IMR-90 (cell line): ENCODE results near the gene CDH22. TPM values are rescaled to one million over a fixed set of nuclear protein-coding genes. Genes with fewer than 3 reads are reported as not detected.

Source experiments
- ATAC-seq: fragments of 200-7000 bp; cut with Tn5 transposase; 2 replicates; pipeline ENCODE4 v1.9.1; 2020; ENCODE audit warnings: low read depth, mild to moderate bottlenecking, moderate library complexity
- BruUV-seq: library from RNA; stranded (reverse); fragments of 400-500 nt; replicated peaks from 2 replicates; lab custom pipeline; 2021; lab: Mats Ljungman, UMichigan
- CTCF ChIA-PET: fragments of 300-600 bp; formaldehyde crosslinking; extraction: SDS; loops from one replicate; lab custom pipeline; 2021; ENCODE audit warnings: antibody characterized with exemption; lab: Yijun Ruan, JAX
- POLR2A ChIA-PET: fragments of 300-600 bp; sonication (Branson Sonifier 250); formaldehyde crosslinking; loops from one replicate; lab custom pipeline; 2022; ENCODE audit warnings: antibody characterized with exemption; ENCODE audit not compliant: unreplicated experiment; lab: Charles Lee
- DNase-seq: peaks from one replicate; pipeline ENCODE4 v3.0.0; 2013
- H2AFZ ChIP-seq: replicated peaks from 2 replicates; pipeline ENCODE3; 2013; ENCODE audit warnings: low read length, mild to moderate bottlenecking; ENCODE audit not compliant: poor library complexity
- H2AK5ac ChIP-seq: 2 replicates; pipeline ENCODE4 v1.6.1; 2013; ENCODE audit warnings: low read depth, low read length, inconsistent platforms
- H2AK9ac ChIP-seq: replicated peaks from 2 replicates; pipeline ENCODE3; 2013; ENCODE audit warnings: mild to moderate bottlenecking, low read depth, low read length, moderate library complexity; ENCODE audit not compliant: poor library complexity
- H2BK120ac ChIP-seq: 2 replicates; pipeline ENCODE4 v1.6.1; 2013; ENCODE audit warnings: low read depth, low read length, inconsistent platforms
- H2BK15ac ChIP-seq: 3 replicates; pipeline ENCODE4 v1.6.1; 2013; ENCODE audit warnings: low read depth, low read length, inconsistent platforms
- H2BK20ac ChIP-seq: 2 replicates; pipeline ENCODE4 v1.6.1; 2013; ENCODE audit warnings: low read depth, mild to moderate bottlenecking, inconsistent platforms, low read length, moderate library complexity
- H2BK5ac ChIP-seq: 2 replicates; pipeline ENCODE4 v1.6.1; 2013; ENCODE audit warnings: mild to moderate bottlenecking, low read depth, low read length, inconsistent platforms; ENCODE audit not compliant: poor library complexity, severe bottlenecking
- H3K14ac ChIP-seq: replicated peaks from 2 replicates; pipeline ENCODE4 v1.6.1; 2013; ENCODE audit warnings: low read depth, low read length, inconsistent platforms
- H3K18ac ChIP-seq: 2 replicates; pipeline ENCODE4 v1.6.1; 2013; ENCODE audit warnings: low read depth, low read length, control low read depth
- H3K23ac ChIP-seq: 2 replicates; pipeline ENCODE4 v1.6.1; 2013; ENCODE audit warnings: low read depth, low read length, inconsistent platforms
- H3K27ac ChIP-seq: 2 replicates; pipeline ENCODE4 v1.5.1; 2013; ENCODE audit warnings: mild to moderate bottlenecking, control low read depth, low read length; ENCODE audit not compliant: insufficient read depth
- H3K27me3 ChIP-seq: 2 replicates; pipeline ENCODE4 v1.6.1; 2013; ENCODE audit warnings: low read length; ENCODE audit not compliant: control insufficient read depth, insufficient read depth
- H3K36me3 ChIP-seq: 2 replicates; pipeline ENCODE4 v1.6.1; 2013; ENCODE audit warnings: low read length, mixed read lengths; ENCODE audit not compliant: control insufficient read depth, insufficient read depth
- H3K4ac ChIP-seq: 2 replicates; pipeline ENCODE4 v1.6.1; 2013; ENCODE audit warnings: low read depth, low read length, inconsistent platforms
- H3K4me1 ChIP-seq: 2 replicates; pipeline ENCODE4 v1.6.1; 2013; ENCODE audit warnings: low read length, mixed read lengths; ENCODE audit not compliant: control insufficient read depth, insufficient read depth
- H3K4me2 ChIP-seq: 2 replicates; pipeline ENCODE4 v1.6.1; 2013; ENCODE audit warnings: low read depth, mild to moderate bottlenecking, control low read depth, low read length, moderate library complexity
- H3K4me3 ChIP-seq: 2 replicates; pipeline ENCODE4 v1.5.1; 2013; ENCODE audit warnings: low read depth, mild to moderate bottlenecking, control low read depth, low read length, moderate library complexity; ENCODE audit not compliant: insufficient read depth
- H3K56ac ChIP-seq: 2 replicates; pipeline ENCODE4 v1.6.1; 2013; ENCODE audit warnings: low read length, inconsistent platforms; ENCODE audit not compliant: insufficient read depth; ENCODE audit errors: extremely low read depth
- H3K79me1 ChIP-seq, 2 experiments: 2 replicates each; pipeline ENCODE4 v1.6.1; 2013; ENCODE audit warnings: low read length in 2 of 2, inconsistent platforms in 1 of 2, low read depth in 1 of 2
- H3K9ac ChIP-seq: 2 replicates; pipeline ENCODE4 v1.6.1; 2013; ENCODE audit warnings: low read depth, low read length, control low read depth
- H3K9me1 ChIP-seq: 2 replicates; pipeline ENCODE4 v1.6.1; 2013; ENCODE audit warnings: low read length, inconsistent platforms; ENCODE audit not compliant: insufficient read depth
- H3K9me3 ChIP-seq: 2 replicates; pipeline ENCODE4 v1.6.1; 2013; ENCODE audit warnings: low read length; ENCODE audit not compliant: control insufficient read depth, insufficient read depth
- H4K20me1 ChIP-seq: 2 replicates; pipeline ENCODE4 v1.6.1; 2013; ENCODE audit warnings: low read length, inconsistent platforms; ENCODE audit not compliant: insufficient read depth
- H4K5ac ChIP-seq: 2 replicates; pipeline ENCODE4 v1.6.1; 2013; ENCODE audit warnings: mild to moderate bottlenecking, low read depth, low read length, control low read depth
- H4K8ac ChIP-seq, 2 experiments: 2 replicates each; pipeline ENCODE4 v1.6.1; 2013; ENCODE audit warnings: low read depth in 2 of 2, low read length in 2 of 2, control low read depth in 1 of 2, inconsistent platforms in 1 of 2
- H4K91ac ChIP-seq: 2 replicates; pipeline ENCODE4 v1.6.1; 2013; ENCODE audit warnings: low read depth, low read length, inconsistent platforms; ENCODE audit not compliant: insufficient read depth
- BHLHE40 ChIP-seq: fragments of 150-350 bp; IDR thresholded peaks from 2 replicates; pipeline ENCODE4 v1.6.1; 2016; ENCODE audit warnings: mild to moderate bottlenecking, low read depth, low read length
- CHD1 ChIP-seq: IDR thresholded peaks from 2 replicates; pipeline ENCODE4 v1.6.1; 2012; ENCODE audit warnings: low read depth, low read length, improper control_type of control experiment
- FOS ChIP-seq: fragments of 150-350 bp; IDR thresholded peaks from 2 replicates; pipeline ENCODE4 v1.6.1; 2016; ENCODE audit warnings: low read depth, low read length
- MAZ ChIP-seq: IDR thresholded peaks from 2 replicates; pipeline ENCODE4 v1.6.1; 2012; ENCODE audit warnings: low read depth, mild to moderate bottlenecking, low read length, improper control_type of control experiment, moderate library complexity, borderline replicate concordance
- NFE2L2 ChIP-seq: fragments of 150-350 bp; IDR thresholded peaks from 2 replicates; pipeline ENCODE4 v1.6.1; 2016; ENCODE audit warnings: low read depth, mild to moderate bottlenecking, low read length
- POLR2A ChIP-seq: IDR thresholded peaks from 2 replicates; pipeline ENCODE4 v1.6.1; 2012; ENCODE audit warnings: mild to moderate bottlenecking, low read depth, low read length
- RAD21 ChIP-seq: IDR thresholded peaks from 2 replicates; pipeline ENCODE4 v1.6.1; 2012; ENCODE audit warnings: low read length, improper control_type of control experiment
- RCOR1 ChIP-seq: IDR thresholded peaks from 2 replicates; pipeline ENCODE4 v1.6.1; 2012; ENCODE audit warnings: mild to moderate bottlenecking, low read length, improper control_type of control experiment; ENCODE audit not compliant: insufficient replicate concordance
- RFX5 ChIP-seq: IDR thresholded peaks from 2 replicates; pipeline ENCODE4 v1.8.0; 2012; ENCODE audit warnings: low read depth, mild to moderate bottlenecking, low read length, moderate library complexity
- SMC3 ChIP-seq: fragments of 150-350 bp; IDR thresholded peaks from 2 replicates; pipeline ENCODE4 v1.6.1; 2016; ENCODE audit warnings: low read depth, mild to moderate bottlenecking, antibody characterized with exemption, low read length, moderate library complexity
- WGBS, 2 experiments: methylation state at CpG; one replicate each; pipeline versions ENCODE4 v1.1.5 to v1.1.7; 2013; ENCODE audit warnings: missing lambda C conversion rate in 2 of 2; ENCODE audit not compliant: insufficient read length in 1 of 2; ENCODE audit errors: extremely low coverage in 2 of 2; 5-methylcytosine and 5-hydroxymethylcytosine counted together
- dilution Hi-C: fragments of 300-500 bp; cut with HindIII; formaldehyde crosslinking; loops from one replicate; pipeline ENCODE4 v1.14.3; 2018; ENCODE audit warnings: low sequenced_read_pairs; ENCODE audit not compliant: unreplicated experiment
- in situ Hi-C: fragments of 300-500 bp; cut with MboI; formaldehyde crosslinking; loops from 3 replicates; pipeline ENCODE4 v1.14.3; 2019; ENCODE audit warnings: low sequenced_read_pairs, inconsistent platforms, mixed read lengths
- intact Hi-C: fragments of 100-400 bp; cut with micrococcal nuclease; formaldehyde crosslinking; loops from 2 replicates; pipeline ENCODE4 v1.10.0; 2022
- polyA plus RNA-seq, 3 experiments: library from polyadenylated mRNA; depleted of rRNA; stranded (reverse); fragments of >200 nt; gene quantifications; 2 replicates each; pipeline ENCODE4 v1.2.3, GENCODE V29; 2012; ENCODE audit warnings: low replicate concordance in 1 of 3
- total RNA-seq: library from RNA; depleted of rRNA; stranded (reverse); fragments of >200 nt; gene quantifications from 2 replicates; pipeline ENCODE4 v1.2.3, GENCODE V29; 2012
- TF ChIP-seq, protein P1 (sequence below): fragments of 150-350 bp; IDR thresholded peaks from 2 replicates; pipeline ENCODE4 v1.6.1; 2017; ENCODE audit warnings: mild to moderate bottlenecking, antibody characterized with exemption, low read length, low read depth
- TF ChIP-seq, protein P2 (sequence below): conservative IDR thresholded peaks from 2 replicates; pipeline ENCODE4 v1.5.1; 2012; ENCODE audit warnings: mild to moderate bottlenecking, low read depth, low read length, improper control_type of control experiment
- TF ChIP-seq, protein P3 (sequence below): fragments of 150-350 bp; IDR thresholded peaks from 2 replicates; pipeline ENCODE4 v1.6.1; 2016; ENCODE audit warnings: low read depth, mild to moderate bottlenecking, low read length, moderate library complexity, borderline replicate concordance

The CDH22 gene
- total and polyA plus RNA-seq, 2 of the 4 experiments (the other 2 are of a cell fraction) = not detected

DNA sequence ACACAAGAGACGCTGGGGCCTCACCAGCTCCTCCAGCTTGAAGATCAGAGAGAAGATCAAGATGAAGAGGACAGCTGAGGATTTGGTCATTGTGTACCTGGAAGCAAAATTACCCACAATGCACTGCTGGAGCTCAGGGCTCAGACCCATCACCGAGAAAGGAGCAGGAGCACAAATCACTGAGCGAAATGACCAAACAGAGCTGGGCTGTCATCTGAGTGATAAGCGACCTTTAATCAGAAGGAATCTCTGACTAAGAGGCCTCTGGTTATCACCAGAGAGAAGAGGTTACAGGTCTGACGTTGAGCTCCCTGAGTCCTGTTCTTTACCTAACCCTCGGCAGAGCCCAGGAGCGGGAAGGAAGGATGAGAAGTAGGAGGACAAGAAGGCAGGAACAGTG lies 47.5 kb upstream of the CDH22 start:
- H3K9ac ChIP-seq = no peak overlapping the region
- no peak overlapping the region for H2AFZ ChIP-seq
- intact Hi-C loops (no loop called here), dilution Hi-C loops (no loop called here), in situ Hi-C loops (no loop called here)
- ChIA-PET CTCF (no interaction called here), POLR2A (no interaction called here)
- H4K91ac ChIP-seq = no peak overlapping the region
- H3K56ac ChIP-seq = no peak overlapping the region
- DNase-seq (no peak), ATAC-seq (no peak)
- peaks cover 3 to 31% of the 10 kb centered on the region in 2 experiments for H3K79me1 ChIP-seq
- peaks cover 33% of the 10 kb centered on the region; the same call in 1 of the 2 replicates for H3K36me3 ChIP-seq
- H3K27me3 ChIP-seq = no peaks in the 10 kb centered on the region
- H4K20me1 ChIP-seq = peaks cover 21% of the 10 kb centered on the region; the same call in 1 of the 2 replicates
- peak overlapping the region; percentile 43 for H2AK9ac ChIP-seq
- H2BK15ac ChIP-seq = no peak overlapping the region
- no peak overlapping the region for H2AK5ac ChIP-seq
- no peaks in the 10 kb centered on the region for H3K9me3 ChIP-seq
- H3K4me1 ChIP-seq = peaks cover 4% of the 10 kb centered on the region
- H3K4ac ChIP-seq = no peak overlapping the region
- WGBS, 2 experiments = 92% methylated on average over 2 of the region's 7 CpGs; no CpG with 5 or more reads in 1 of the 2 experiments
- no peak overlapping the region for H4K8ac ChIP-seq
- H3K14ac ChIP-seq = no peak overlapping the region
- BruUV-seq = no TSS peak
- TF ChIP-seq RAD21 (no peak), NFE2L2 (no peak), SMC3 (no peak), BHLHE40 (no peak), FOS (no peak), POLR2A (no peak), MAZ (no peak), RCOR1 (no peak), CHD1 (no peak), RFX5 (no peak)
- TF ChIP-seq, protein P1, sequence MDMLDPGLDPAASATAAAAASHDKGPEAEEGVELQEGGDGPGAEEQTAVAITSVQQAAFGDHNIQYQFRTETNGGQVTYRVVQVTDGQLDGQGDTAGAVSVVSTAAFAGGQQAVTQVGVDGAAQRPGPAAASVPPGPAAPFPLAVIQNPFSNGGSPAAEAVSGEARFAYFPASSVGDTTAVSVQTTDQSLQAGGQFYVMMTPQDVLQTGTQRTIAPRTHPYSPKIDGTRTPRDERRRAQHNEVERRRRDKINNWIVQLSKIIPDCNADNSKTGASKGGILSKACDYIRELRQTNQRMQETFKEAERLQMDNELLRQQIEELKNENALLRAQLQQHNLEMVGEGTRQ = no peak
- TF ChIP-seq, protein P2, sequence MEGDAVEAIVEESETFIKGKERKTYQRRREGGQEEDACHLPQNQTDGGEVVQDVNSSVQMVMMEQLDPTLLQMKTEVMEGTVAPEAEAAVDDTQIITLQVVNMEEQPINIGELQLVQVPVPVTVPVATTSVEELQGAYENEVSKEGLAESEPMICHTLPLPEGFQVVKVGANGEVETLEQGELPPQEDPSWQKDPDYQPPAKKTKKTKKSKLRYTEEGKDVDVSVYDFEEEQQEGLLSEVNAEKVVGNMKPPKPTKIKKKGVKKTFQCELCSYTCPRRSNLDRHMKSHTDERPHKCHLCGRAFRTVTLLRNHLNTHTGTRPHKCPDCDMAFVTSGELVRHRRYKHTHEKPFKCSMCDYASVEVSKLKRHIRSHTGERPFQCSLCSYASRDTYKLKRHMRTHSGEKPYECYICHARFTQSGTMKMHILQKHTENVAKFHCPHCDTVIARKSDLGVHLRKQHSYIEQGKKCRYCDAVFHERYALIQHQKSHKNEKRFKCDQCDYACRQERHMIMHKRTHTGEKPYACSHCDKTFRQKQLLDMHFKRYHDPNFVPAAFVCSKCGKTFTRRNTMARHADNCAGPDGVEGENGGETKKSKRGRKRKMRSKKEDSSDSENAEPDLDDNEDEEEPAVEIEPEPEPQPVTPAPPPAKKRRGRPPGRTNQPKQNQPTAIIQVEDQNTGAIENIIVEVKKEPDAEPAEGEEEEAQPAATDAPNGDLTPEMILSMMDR = no peak
- TF ChIP-seq, protein P3, sequence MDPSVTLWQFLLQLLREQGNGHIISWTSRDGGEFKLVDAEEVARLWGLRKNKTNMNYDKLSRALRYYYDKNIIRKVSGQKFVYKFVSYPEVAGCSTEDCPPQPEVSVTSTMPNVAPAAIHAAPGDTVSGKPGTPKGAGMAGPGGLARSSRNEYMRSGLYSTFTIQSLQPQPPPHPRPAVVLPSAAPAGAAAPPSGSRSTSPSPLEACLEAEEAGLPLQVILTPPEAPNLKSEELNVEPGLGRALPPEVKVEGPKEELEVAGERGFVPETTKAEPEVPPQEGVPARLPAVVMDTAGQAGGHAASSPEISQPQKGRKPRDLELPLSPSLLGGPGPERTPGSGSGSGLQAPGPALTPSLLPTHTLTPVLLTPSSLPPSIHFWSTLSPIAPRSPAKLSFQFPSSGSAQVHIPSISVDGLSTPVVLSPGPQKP = no peak
- H2BK5ac ChIP-seq = no peak overlapping the region
- no peak overlapping the region for H3K23ac ChIP-seq
- no peak overlapping the region for H2BK120ac ChIP-seq
- no peak overlapping the region for H3K4me2 ChIP-seq
- H4K5ac ChIP-seq = no peak overlapping the region
- H2BK20ac ChIP-seq = no peak overlapping the region
- no peak overlapping the region for H3K4me3 ChIP-seq
- no peak overlapping the region for H3K18ac ChIP-seq
- 0 out of 2 replicates have a peak, but pooled peaks cover 3% of the 10 kb centered on the region for H3K9me1 ChIP-seq
- no peak overlapping the region for H3K27ac ChIP-seq
